G401 (cell line): ENCODE results near the gene RHEB. TPM values are rescaled to one million over a fixed set of nuclear protein-coding genes. Genes with fewer than 3 reads are reported as not detected.

Source experiments
- DNase-seq: peaks from one replicate; pipeline ENCODE4 v3.0.0-alpha.2; 2015; ENCODE audit warnings: low spot score
- in situ Hi-C: cut with HindIII; loops from 2 replicates; pipeline ENCODE4 v1.10.0; 2016; ENCODE audit warnings: low sequenced_read_pairs, mixed read lengths
- total RNA-seq: library from RNA; depleted of rRNA; stranded (reverse); fragments of >200 nt; shearing (Covaris generic); gene quantifications from 2 replicates; pipeline ENCODE4 v1.2.3, GENCODE V29; 2014; rRNA removed

Gene RHEB
- total RNA-seq, 1 experiment from 2014 or later: 156 TPM

- DNase-seq: no peak
Measured at GRCh38 chr7:151426904-151427704, 92.6 kb downstream of the RHEB start.

GRCh38 chr7:151426441-151426903 is 93.2 kb downstream of the RHEB start:
- no peak for DNase-seq
- in situ Hi-C loops: no loop called here

More at GRCh38 chr7:151426904-151427704, 92.6 kb downstream of the RHEB start:
- in situ Hi-C loops: no loop called here

GRCh38 chr7:151425670-151426440 is 93.8 kb downstream of the RHEB start:
- in situ Hi-C loops: no loop called here
- DNase-seq: no peak

- in situ Hi-C loops: no loop called here
Measured at GRCh38 chr7:151424799-151425198, 94.9 kb downstream of the RHEB start.

GRCh38 chr7:151423936-151424335 is 95.8 kb downstream of the RHEB start:
- in situ Hi-C loops: no loop called here
- no peak for DNase-seq

More at GRCh38 chr7:151424799-151425198, 94.9 kb downstream of the RHEB start:
- no peak for DNase-seq

GRCh38 chr7:151423226-151423625 is 96.5 kb downstream of the RHEB start:
- in situ Hi-C loops: no loop called here

GRCh38 chr7:151422212-151422611 is 97.5 kb downstream of the RHEB start:
- no peak for DNase-seq
- in situ Hi-C loops: no loop called here

More at GRCh38 chr7:151423226-151423625, 96.5 kb downstream of the RHEB start:
- no peak for DNase-seq

- in situ Hi-C loops: no loop called here
Measured at GRCh38 chr7:151420144-151420543, 99.6 kb downstream of the RHEB start.

GRCh38 chr7:151416941-151417315 is 102.8 kb downstream of the RHEB start:
- in situ Hi-C loops: no loop called here
- DNase-seq: no peak

More at GRCh38 chr7:151420144-151420543, 99.6 kb downstream of the RHEB start:
- DNase-seq: no peak

GRCh38 chr7:151416112-151416940 is 103.4 kb downstream of the RHEB start:
- DNase-seq: no peak
- in situ Hi-C loops: no loop called here

Other genes starting within 250 kb of the RHEB start
- 41.8 and 59.0 TPM in 2 replicates for gene NUB1, start 178.1 kb downstream of the RHEB start, total RNA-seq
- 10.2 and 13.7 TPM in 2 replicates for gene WDR86, start 109.9 kb downstream of the RHEB start, total RNA-seq
- gene CRYGN, start 79.8 kb downstream of the RHEB start, total RNA-seq: not detected in 2 replicates